OCI-M2 (cell line): Measurements from ENCODE around the gene TBR1.

Source experiments
- DNase-seq: peaks from one replicate; lab custom pipeline; 2025; ENCODE audit not compliant: unreplicated experiment; lab: John Stamatoyannopoulos, UW

The TBR1 gene

GRCh38 chr2:161415987-161416707, at the start of gene TBR1:
Gene TBR1, plus strand, starts transcription at chr2:161416297. Its CDS starts 114 bp downstream, at chr2:161416411.
- no peak for DNase-seq

DNA sequence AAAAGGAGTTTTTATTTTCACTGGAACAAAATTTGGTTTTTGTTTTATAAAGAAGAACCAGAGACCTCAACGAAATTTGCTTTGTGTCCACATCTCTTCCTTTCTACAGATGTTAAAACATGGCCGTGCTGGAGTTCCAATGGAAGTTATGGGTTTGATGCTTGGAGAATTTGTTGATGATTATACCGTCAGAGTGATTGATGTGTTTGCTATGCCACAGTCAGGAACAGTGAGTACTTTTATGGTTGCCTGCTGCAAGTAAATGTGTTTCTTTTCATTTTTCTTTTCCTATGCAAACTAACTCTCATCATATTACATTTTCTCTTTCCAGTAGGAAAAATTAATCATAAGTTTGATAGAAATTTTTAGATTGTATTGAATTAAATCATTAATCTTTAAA, 48.4 kb upstream of the TBR1 start:
- DNase-seq, result no peak

DNA sequence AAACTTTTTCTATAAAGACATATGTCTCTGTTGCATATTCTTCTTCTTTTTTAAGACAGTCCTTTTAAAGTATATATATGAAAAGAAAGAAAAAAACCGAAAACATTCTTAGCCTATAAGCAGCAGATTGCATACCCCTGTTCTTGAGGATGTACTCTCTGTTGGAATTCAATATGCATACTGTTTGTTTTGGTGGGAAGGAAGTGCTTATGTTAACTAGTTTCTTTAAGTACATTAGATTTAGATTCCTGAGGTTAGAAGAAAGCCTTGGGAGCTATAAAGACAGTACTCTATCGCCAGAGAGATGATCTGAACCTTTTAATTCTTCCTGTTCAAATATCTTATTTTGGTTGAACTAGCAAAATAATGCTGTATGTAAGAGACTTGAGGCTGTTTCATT, 46.8 kb upstream of the TBR1 start:
- DNase-seq, result no peak

DNA sequence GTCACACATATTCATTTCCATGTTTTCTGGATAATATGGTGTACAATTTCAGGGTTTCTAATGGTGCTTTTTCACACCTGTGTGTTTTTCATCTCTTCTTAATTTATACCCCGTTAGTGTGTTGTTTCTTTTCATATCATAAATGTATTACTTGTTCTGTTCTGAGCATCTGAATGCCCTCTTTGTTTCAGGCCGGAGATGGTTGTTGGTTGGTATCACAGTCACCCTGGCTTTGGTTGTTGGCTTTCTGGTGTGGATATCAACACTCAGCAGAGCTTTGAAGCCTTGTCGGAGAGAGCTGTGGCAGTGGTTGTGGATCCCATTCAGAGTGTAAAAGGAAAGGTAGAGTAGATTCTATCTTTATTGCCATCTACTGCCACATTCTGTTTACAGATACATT, 45.1 kb upstream of the TBR1 start:
- DNase-seq, result no peak

- no peak for DNase-seq
Observed at GRCh38 chr2:161371869-161372268, 44.2 kb upstream of the TBR1 start.

- no peak for DNase-seq
Observed at GRCh38 chr2:161373942-161374341, 42.2 kb upstream of the TBR1 start.

- no peak for DNase-seq
Observed at GRCh38 chr2:161374446-161374845, 41.7 kb upstream of the TBR1 start.

- no peak for DNase-seq
Observed at GRCh38 chr2:161379740-161380139, 36.4 kb upstream of the TBR1 start.

- DNase-seq, result no peak
Observed at GRCh38 chr2:161381546-161381945, 34.6 kb upstream of the TBR1 start.

GRCh38 chr2:161382747-161383146, 33.4 kb upstream of the TBR1 start:
- DNase-seq, result no peak

- no peak for DNase-seq
Observed at GRCh38 chr2:161384864-161385263, 31.2 kb upstream of the TBR1 start.

- DNase-seq, result no peak
Observed at GRCh38 chr2:161386228-161386824, 29.8 kb upstream of the TBR1 start.

GRCh38 chr2:161388146-161388779, 27.8 kb upstream of the TBR1 start:
- DNase-seq, result no peak

DNA sequence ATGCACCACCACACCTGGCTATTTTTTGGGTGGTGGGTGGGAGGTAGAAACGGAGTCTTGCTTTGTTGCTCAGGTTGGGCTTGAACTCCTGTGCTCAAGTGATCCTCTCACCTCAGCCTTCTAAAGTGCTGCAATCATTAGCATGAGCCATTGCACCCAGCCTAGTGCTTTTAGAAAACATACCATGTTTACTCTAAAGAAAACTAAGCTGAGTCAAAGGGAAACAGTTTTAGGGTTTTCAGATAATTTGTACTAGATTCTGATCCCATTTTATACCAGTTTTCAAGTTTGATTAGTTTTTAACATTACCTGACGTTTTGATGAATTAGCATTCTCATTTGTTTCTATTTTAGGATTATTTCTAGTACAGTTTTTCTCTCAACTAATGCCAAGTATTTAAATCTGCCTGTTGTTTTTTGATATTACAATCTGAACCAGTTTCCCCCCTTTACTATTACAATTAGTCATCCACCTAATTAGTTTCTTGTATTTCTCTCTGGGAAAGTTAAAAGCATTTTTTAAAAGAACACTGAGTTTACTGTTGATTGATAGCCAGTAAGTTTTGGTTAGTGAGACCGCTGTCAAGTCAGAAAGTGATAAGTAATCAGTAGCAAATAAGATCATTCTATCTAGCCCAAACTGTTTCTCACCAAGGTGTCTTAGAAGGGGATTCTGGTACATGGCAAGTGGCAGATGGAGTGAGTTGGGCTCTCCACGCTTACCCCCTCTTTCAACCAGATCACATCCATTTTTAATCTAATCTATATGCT, 24.2 kb upstream of the TBR1 start:
- DNase-seq, result no peak

DNA sequence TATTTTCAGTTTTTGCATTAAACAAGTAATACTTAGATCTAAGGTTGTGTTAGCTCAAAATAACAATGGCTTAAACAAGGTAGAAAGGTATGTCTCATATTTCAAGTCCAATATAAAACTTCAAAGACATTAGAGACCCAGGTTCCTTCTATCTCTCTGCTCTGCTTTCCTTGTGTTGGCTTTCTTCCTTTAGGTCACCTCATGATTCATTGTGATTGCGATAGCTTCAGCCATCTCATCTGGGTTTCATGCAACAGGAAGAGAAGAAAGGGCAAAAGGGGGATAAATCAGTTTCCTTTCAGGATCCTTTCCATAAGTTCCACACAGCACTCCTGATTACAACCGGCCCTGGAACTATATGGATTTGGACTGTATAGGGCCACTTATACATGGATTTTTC, 16.0 kb upstream of the TBR1 start:
- DNase-seq, result no peak

GRCh38 chr2:161402297-161402696, 13.8 kb upstream of the TBR1 start:
- DNase-seq, result no peak

GRCh38 chr2:161406316-161406715, 9.8 kb upstream of the TBR1 start:
- DNase-seq, result no peak

DNA sequence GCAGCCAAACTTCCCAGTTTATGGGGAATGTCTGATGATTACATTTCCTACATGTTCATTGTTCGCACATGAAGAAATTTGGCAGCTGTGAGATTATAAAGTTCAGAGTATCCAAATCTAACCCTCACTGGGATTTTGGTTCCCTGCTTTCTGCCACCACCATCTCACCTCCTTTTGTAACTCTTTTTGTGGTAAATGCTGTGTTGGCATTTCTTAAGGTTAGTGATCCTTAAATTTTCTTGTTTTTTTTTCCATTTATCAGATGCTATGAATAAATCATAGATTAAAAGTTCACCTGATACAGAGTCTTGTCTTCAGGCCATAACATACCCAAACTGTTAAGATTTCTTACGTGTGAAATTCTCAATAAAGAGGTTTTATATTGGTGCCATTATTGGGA, 8.5 kb upstream of the TBR1 start:
- DNase-seq, result no peak

- no peak for DNase-seq
Observed at GRCh38 chr2:161409308-161409907, 6.7 kb upstream of the TBR1 start.

DNA sequence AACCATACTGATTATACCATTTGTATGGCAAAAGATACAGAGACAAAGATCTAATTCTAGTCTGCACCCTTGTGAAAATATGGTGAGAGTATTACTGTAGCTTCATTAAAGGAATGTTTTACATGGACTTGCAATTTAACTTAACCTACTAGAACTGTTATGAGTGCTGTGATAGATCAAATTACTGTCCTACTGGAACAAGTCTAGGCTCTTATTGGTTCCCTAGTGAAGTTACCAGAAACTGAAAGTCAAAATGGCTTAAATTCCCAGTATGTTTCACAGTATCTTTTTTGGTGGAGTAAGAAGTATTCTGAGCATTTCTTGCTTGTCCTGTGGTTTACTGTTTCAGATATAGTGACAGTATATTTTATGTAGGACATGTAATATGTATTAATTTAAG, 3.8 kb upstream of the TBR1 start:
- DNase-seq, result no peak
